HL-60/S4 (cell line): ENCODE measurements around the gene LIF.

Source experiments
- in situ Hi-C: fragments of 300-500 bp; cut with MboI; formaldehyde crosslinking; loops from 2 replicates; pipeline ENCODE4 v1.14.3; 2022; ENCODE audit warnings: low sequenced_read_pairs

LIF gene

GRCh38 chr22:30195245-30196140 is 51.1 kb downstream of the LIF start:
- in situ Hi-C loops: no loop called here

- in situ Hi-C loops: no loop called here
Measured at GRCh38 chr22:30193031-30193775, 53.4 kb downstream of the LIF start.

DNA sequence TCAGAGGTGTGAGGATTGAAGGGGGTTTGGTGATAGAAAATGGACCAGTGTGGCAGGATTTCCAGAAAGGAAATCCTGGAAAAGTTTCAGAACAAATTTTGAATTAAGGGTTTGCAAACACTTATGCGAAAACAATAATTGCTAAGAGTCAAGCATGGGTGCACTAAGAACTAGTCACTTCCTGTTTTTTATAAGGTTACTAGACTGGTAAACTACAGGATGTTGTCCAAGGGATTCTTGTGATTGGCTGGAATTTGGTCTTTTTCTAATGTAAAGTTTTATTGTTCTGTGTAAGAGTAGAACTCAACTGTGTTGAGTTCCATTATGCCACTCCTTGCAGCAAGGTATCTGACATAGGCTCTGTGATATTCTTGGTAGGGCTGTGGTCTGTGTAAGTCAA is 54.1 kb downstream of the LIF start:
- in situ Hi-C loops: no loop called here

GRCh38 chr22:30191040-30191701 is 55.4 kb downstream of the LIF start:
- in situ Hi-C loops: no loop called here

DNA sequence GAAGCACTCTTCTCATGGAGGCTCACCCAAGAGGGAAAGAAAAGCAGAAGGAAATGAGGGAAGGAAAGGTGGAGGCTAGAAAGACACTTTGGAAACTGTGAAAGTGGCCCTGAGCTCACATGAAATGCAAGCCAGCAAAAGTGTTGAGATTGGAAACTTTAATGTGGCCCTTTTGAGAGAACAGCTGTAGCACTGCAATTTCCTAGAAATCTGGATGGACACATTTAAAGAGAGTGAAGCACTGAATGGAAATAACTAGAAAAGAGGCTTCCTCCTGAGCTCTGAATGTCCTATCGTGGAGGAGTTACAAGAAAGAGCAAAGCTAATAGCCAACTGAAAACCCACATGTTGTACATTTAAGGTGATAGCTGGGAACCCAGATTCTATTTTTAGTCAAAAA is 56.0 kb downstream of the LIF start:
- in situ Hi-C loops: no loop called here
